ENCODE measurements around the gene ADK.

ADK gene

GRCh38 chr10:74585231-74586087 lies 434.4 kb downstream of the ADK start:
- peaks cover 5% of the 10 kb centered on the region for H3K36me3 ChIP-seq (replicated peaks; ENCODE audit: low read depth, low read length)
- H3K9me3 ChIP-seq (ENCODE audit: insufficient read depth, low read length), result no peaks in the 10 kb centered on the region
- H3K4me3 ChIP-seq (ENCODE audit: low read length), result peak overlapping the region; percentile 71
- TF ChIP-seq, protein P1, sequence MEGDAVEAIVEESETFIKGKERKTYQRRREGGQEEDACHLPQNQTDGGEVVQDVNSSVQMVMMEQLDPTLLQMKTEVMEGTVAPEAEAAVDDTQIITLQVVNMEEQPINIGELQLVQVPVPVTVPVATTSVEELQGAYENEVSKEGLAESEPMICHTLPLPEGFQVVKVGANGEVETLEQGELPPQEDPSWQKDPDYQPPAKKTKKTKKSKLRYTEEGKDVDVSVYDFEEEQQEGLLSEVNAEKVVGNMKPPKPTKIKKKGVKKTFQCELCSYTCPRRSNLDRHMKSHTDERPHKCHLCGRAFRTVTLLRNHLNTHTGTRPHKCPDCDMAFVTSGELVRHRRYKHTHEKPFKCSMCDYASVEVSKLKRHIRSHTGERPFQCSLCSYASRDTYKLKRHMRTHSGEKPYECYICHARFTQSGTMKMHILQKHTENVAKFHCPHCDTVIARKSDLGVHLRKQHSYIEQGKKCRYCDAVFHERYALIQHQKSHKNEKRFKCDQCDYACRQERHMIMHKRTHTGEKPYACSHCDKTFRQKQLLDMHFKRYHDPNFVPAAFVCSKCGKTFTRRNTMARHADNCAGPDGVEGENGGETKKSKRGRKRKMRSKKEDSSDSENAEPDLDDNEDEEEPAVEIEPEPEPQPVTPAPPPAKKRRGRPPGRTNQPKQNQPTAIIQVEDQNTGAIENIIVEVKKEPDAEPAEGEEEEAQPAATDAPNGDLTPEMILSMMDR (IDR thresholded peaks at IDR 0.05; ENCODE audit: low read depth, low read length), result no peak
- TF ChIP-seq EZH2phosphoT487 (IDR thresholded peaks at IDR 0.05; ENCODE audit: low read depth), result no peak
- peaks cover 27% of the 10 kb centered on the region for H3K4me1 ChIP-seq (ENCODE audit: low read length)
- H3K79me2 ChIP-seq (ENCODE audit: low read length), result no peaks in the 10 kb centered on the region
- H2AFZ ChIP-seq (ENCODE audit: low read depth, low read length), result no peak overlapping the region
- peak overlapping the region; percentile 76 for H3K27ac ChIP-seq (ENCODE audit: low read length)
- no peaks in the 10 kb centered on the region for H4K20me1 ChIP-seq (ENCODE audit: insufficient read depth, low read length)
- H3K9ac ChIP-seq (ENCODE audit: low read length), result peak overlapping the region; percentile 31; the same call in 1 of the 2 replicates
- H3K27me3 ChIP-seq (ENCODE audit: low read depth, low read length), result no peaks in the 10 kb centered on the region
- H3K4me2 ChIP-seq (ENCODE audit: low read length), result peak overlapping the region; percentile 86

- Histone ChIP-seq H3K79me2 (ENCODE audit: low read length) (no peaks in the 10 kb centered on the region), H3K36me3 (replicated peaks; ENCODE audit: low read depth, low read length) (peaks cover 5% of the 10 kb centered on the region), H3K27me3 (ENCODE audit: low read depth, low read length) (no peaks in the 10 kb centered on the region), H3K27ac (ENCODE audit: low read length) (peak overlapping the region; percentile 76), H3K4me2 (ENCODE audit: low read length) (peak overlapping the region; percentile 86), H3K4me3 (ENCODE audit: low read length) (peak overlapping the region; percentile 71), H2AFZ (ENCODE audit: low read depth, low read length) (no peak overlapping the region), H3K4me1 (ENCODE audit: low read length) (peaks cover 27% of the 10 kb centered on the region), H3K9me3 (ENCODE audit: insufficient read depth, low read length) (no peaks in the 10 kb centered on the region), H3K9ac (ENCODE audit: low read length) (peak overlapping the region; percentile 31; the same call in 1 of the 2 replicates), H4K20me1 (ENCODE audit: insufficient read depth, low read length) (no peaks in the 10 kb centered on the region)
- TF ChIP-seq, protein P1 (IDR thresholded peaks at IDR 0.05; ENCODE audit: low read depth, low read length), result no peak
- TF ChIP-seq EZH2phosphoT487 (IDR thresholded peaks at IDR 0.05; ENCODE audit: low read depth), result no peak
Observed at GRCh38 chr10:74586088-74586585, 435.1 kb downstream of the ADK start.

GRCh38 chr10:74587109-74587854 lies 436.3 kb downstream of the ADK start:
- Histone ChIP-seq H2AFZ (ENCODE audit: low read depth, low read length) (no peak overlapping the region), H3K4me1 (ENCODE audit: low read length) (peaks cover 29% of the 10 kb centered on the region), H3K27ac (ENCODE audit: low read length) (no peak overlapping the region), H4K20me1 (ENCODE audit: insufficient read depth, low read length) (no peaks in the 10 kb centered on the region), H3K4me3 (ENCODE audit: low read length) (no peak overlapping the region), H3K9ac (ENCODE audit: low read length) (no peak overlapping the region), H3K9me3 (ENCODE audit: insufficient read depth, low read length) (no peaks in the 10 kb centered on the region), H3K4me2 (ENCODE audit: low read length) (no peak overlapping the region), H3K79me2 (ENCODE audit: low read length) (no peaks in the 10 kb centered on the region), H3K36me3 (replicated peaks; ENCODE audit: low read depth, low read length) (peaks cover 5% of the 10 kb centered on the region), H3K27me3 (ENCODE audit: low read depth, low read length) (no peaks in the 10 kb centered on the region)
- no peak for TF ChIP-seq EZH2phosphoT487 (IDR thresholded peaks at IDR 0.05; ENCODE audit: low read depth)
- TF ChIP-seq, protein P1 (IDR thresholded peaks at IDR 0.05; ENCODE audit: low read depth, low read length), result no peak

DNA sequence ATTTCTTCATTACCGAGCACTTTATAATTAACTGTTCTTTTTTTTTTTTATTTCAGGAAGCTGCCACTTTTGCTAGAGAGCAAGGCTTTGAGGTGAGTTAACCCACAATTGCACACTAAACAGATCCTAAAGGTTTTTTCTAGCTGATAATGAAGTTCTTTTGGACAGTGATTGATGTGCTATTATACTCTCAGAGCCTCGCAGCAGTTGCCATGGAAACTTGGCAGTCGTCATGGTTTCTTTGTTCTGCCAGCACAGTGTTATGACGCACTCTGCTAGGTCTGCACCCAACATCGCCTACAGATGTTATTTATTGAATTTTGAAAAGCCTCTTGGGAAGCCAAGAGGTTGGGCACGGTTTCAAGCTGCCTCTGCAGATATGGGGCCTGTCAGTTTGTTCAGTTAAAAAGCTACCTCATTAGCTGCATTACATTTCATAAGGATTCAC lies 438.2 kb downstream of the ADK start:
- no peak overlapping the region for H3K4me2 ChIP-seq (ENCODE audit: low read length)
- no peak overlapping the region for H3K27ac ChIP-seq (ENCODE audit: low read length)
- H2AFZ ChIP-seq (ENCODE audit: low read depth, low read length), result no peak overlapping the region
- H3K9ac ChIP-seq (ENCODE audit: low read length), result no peak overlapping the region
- no peaks in the 10 kb centered on the region for H4K20me1 ChIP-seq (ENCODE audit: insufficient read depth, low read length)
- no peaks in the 10 kb centered on the region for H3K79me2 ChIP-seq (ENCODE audit: low read length)
- no peak for TF ChIP-seq EZH2phosphoT487 (IDR thresholded peaks at IDR 0.05; ENCODE audit: low read depth)
- TF ChIP-seq, protein P1 (IDR thresholded peaks at IDR 0.05; ENCODE audit: low read depth, low read length), result no peak
- no peaks in the 10 kb centered on the region for H3K36me3 ChIP-seq (replicated peaks; ENCODE audit: low read depth, low read length)
- no peaks in the 10 kb centered on the region for H3K27me3 ChIP-seq (ENCODE audit: low read depth, low read length)
- peaks cover 28% of the 10 kb centered on the region for H3K4me1 ChIP-seq (ENCODE audit: low read length)
- no peak overlapping the region for H3K4me3 ChIP-seq (ENCODE audit: low read length)
- H3K9me3 ChIP-seq (ENCODE audit: insufficient read depth, low read length), result no peaks in the 10 kb centered on the region

Measured in OCI-LY3 (cell line).